ENCODE results near the gene KRT7. TPM values are rescaled to one million over a fixed set of nuclear protein-coding genes. Genes with fewer than 3 reads are reported as not detected.

KRT7 gene
- total RNA-seq, 1 experiment from 2014 or later: 1.5 TPM

GRCh38 chr12:52193532-52193931 lies 39.5 kb upstream of the KRT7 start:
- H3K4me3 ChIP-seq: no peak overlapping the region
- H3K27ac ChIP-seq: peak overlapping the region; percentile 88; the same call in 1 of the 2 replicates
- no peaks in the 10 kb centered on the region for H3K9me3 ChIP-seq (replicated peaks)
- peaks cover 57% of the 10 kb centered on the region for H3K4me1 ChIP-seq
- no peaks in the 10 kb centered on the region for H3K36me3 ChIP-seq
- DNase-seq: no peak
- no peaks in the 10 kb centered on the region for H3K27me3 ChIP-seq

- no peaks in the 10 kb centered on the region for H3K27me3 ChIP-seq
- DNase-seq: peak in 1 of 2 experiments; percentile 42
- peaks cover 57% of the 10 kb centered on the region for H3K4me1 ChIP-seq
These were observed 39.1 kb upstream of the KRT7 start for GRCh38 chr12:52193991-52194390.

GRCh38 chr12:52195065-52195730 lies 37.8 kb upstream of the KRT7 start:
- Histone ChIP-seq H3K27ac (no peak overlapping the region), H3K27me3 (no peaks in the 10 kb centered on the region), H3K4me3 (no peak overlapping the region), H3K4me1 (peaks cover 57% of the 10 kb centered on the region), H3K9me3 (replicated peaks) (no peaks in the 10 kb centered on the region), H3K36me3 (no peaks in the 10 kb centered on the region)
- DNase-seq: no peak

More at GRCh38 chr12:52193991-52194390, 39.1 kb upstream of the KRT7 start:
- Histone ChIP-seq H3K4me3 (no peak overlapping the region), H3K9me3 (replicated peaks) (no peaks in the 10 kb centered on the region), H3K36me3 (no peaks in the 10 kb centered on the region), H3K27ac (no peak overlapping the region; the same call in 1 of the 2 replicates)

GRCh38 chr12:52197371-52198231 lies 35.4 kb upstream of the KRT7 start:
- no peaks in the 10 kb centered on the region for H3K9me3 ChIP-seq (replicated peaks)
- DNase-seq: no peak
- no peaks in the 10 kb centered on the region for H3K27me3 ChIP-seq
- H3K4me1 ChIP-seq: peaks cover 67% of the 10 kb centered on the region
- no peaks in the 10 kb centered on the region for H3K36me3 ChIP-seq
- H3K27ac ChIP-seq: no peak overlapping the region
- H3K4me3 ChIP-seq: no peak overlapping the region

- no peaks in the 10 kb centered on the region for H3K9me3 ChIP-seq (replicated peaks)
- H3K36me3 ChIP-seq: no peaks in the 10 kb centered on the region
- H3K4me1 ChIP-seq: peaks cover 67% of the 10 kb centered on the region
- no peak for DNase-seq
- H3K27ac ChIP-seq: peak overlapping the region; percentile 89
- H3K27me3 ChIP-seq: no peaks in the 10 kb centered on the region
- no peak overlapping the region for H3K4me3 ChIP-seq
These were observed 34.4 kb upstream of the KRT7 start for GRCh38 chr12:52198454-52199215.

- peak in 1 of 2 experiments; percentile 42 for DNase-seq
- Histone ChIP-seq H3K27ac (peak overlapping the region; percentile 89), H3K36me3 (no peaks in the 10 kb centered on the region), H3K27me3 (no peaks in the 10 kb centered on the region), H3K9me3 (replicated peaks) (no peaks in the 10 kb centered on the region), H3K4me1 (peaks cover 61% of the 10 kb centered on the region), H3K4me3 (no peak overlapping the region; the same call in 1 of the 2 replicates)
These were observed 33.6 kb upstream of the KRT7 start for GRCh38 chr12:52199294-52199919.

- H3K27ac ChIP-seq: peak overlapping the region; percentile 89
- peak overlapping the region; percentile 43 for H3K4me3 ChIP-seq
- DNase-seq: peak; percentile 87 to 89
- peaks cover 58% of the 10 kb centered on the region for H3K4me1 ChIP-seq
- no peaks in the 10 kb centered on the region for H3K9me3 ChIP-seq (replicated peaks)
- no peaks in the 10 kb centered on the region for H3K36me3 ChIP-seq
- no peaks in the 10 kb centered on the region for H3K27me3 ChIP-seq
These were observed 32.8 kb upstream of the KRT7 start for GRCh38 chr12:52200086-52200780.

GRCh38 chr12:52200781-52201450 lies 32.1 kb upstream of the KRT7 start:
- peak; percentile 77 to 81 for DNase-seq

GRCh38 chr12:52201451-52201839 lies 31.6 kb upstream of the KRT7 start:
- Histone ChIP-seq H3K27me3 (no peaks in the 10 kb centered on the region), H3K9me3 (replicated peaks) (no peaks in the 10 kb centered on the region), H3K36me3 (no peaks in the 10 kb centered on the region), H3K4me1 (peaks cover 70% of the 10 kb centered on the region), H3K27ac (peak overlapping the region; percentile 89), H3K4me3 (peak overlapping the region; percentile 43)
- DNase-seq: no peak

More at GRCh38 chr12:52200781-52201450, 32.1 kb upstream of the KRT7 start:
- Histone ChIP-seq H3K36me3 (no peaks in the 10 kb centered on the region), H3K4me1 (peaks cover 64% of the 10 kb centered on the region), H3K9me3 (replicated peaks) (no peaks in the 10 kb centered on the region), H3K27me3 (no peaks in the 10 kb centered on the region), H3K4me3 (peak overlapping the region; percentile 43), H3K27ac (peak overlapping the region; percentile 89)

GRCh38 chr12:52202361-52203078 lies 30.5 kb upstream of the KRT7 start:
- Histone ChIP-seq H3K27me3 (no peaks in the 10 kb centered on the region), H3K4me3 (peak overlapping the region; percentile 48), H3K36me3 (no peaks in the 10 kb centered on the region), H3K4me1 (peaks cover 80% of the 10 kb centered on the region), H3K27ac (peak overlapping the region; percentile 89), H3K9me3 (replicated peaks) (no peaks in the 10 kb centered on the region)
- DNase-seq: peak; percentile 60 to 62

GRCh38 chr12:52203079-52203921 lies 29.7 kb upstream of the KRT7 start:
- no peaks in the 10 kb centered on the region for H3K9me3 ChIP-seq (replicated peaks)
- peak; percentile 39 to 40 for DNase-seq

More at GRCh38 chr12:52203079-52203921, 29.7 kb upstream of the KRT7 start:
- H3K36me3 ChIP-seq: no peaks in the 10 kb centered on the region
- H3K27me3 ChIP-seq: no peaks in the 10 kb centered on the region
- peak overlapping the region; percentile 89 for H3K27ac ChIP-seq
- H3K4me1 ChIP-seq: peaks cover 86% of the 10 kb centered on the region
- H3K4me3 ChIP-seq: peak overlapping the region; percentile 48
